Measurements from ENCODE around the gene ITIH4. TPM values are rescaled to one million over a fixed set of nuclear protein-coding genes. Genes with fewer than 3 reads are reported as not detected.
A peak's percentile ranks its signal among the peaks of the same experiment; 100 is the strongest.

Gene ITIH4
- polyA plus RNA-seq, 1 of the 3 experiments (the other 2 are of a cell fraction), result 2.0 TPM

- Histone ChIP-seq H3K27ac (ENCODE audit: low read depth in 2 of 2, low read length in 1 of 2) (peak within 1 kb of the TSS; percentile 31 to 87; a peak in 3 of 4 replicates), H3K9ac (peak within 1 kb of the TSS; percentile 66), H3F3A (replicated peaks; ENCODE audit: insufficient read depth) (no peaks in the 10 kb centered on the region), H3K36me3 (replicated peaks in 1 of 2; ENCODE audit: control insufficient read depth in 1 of 2, insufficient read depth in 2 of 2, low read length in 1 of 2) (peaks cover 11 to 13% of the 10 kb centered on the region in 2 experiments), H4K20me1 (ENCODE audit: insufficient read depth) (no peaks in the 10 kb centered on the region), H3K4me2 (peak within 1 kb of the TSS; percentile 87), H2AFZ (ENCODE audit: low read depth) (peak within 1 kb of the TSS; percentile 95), H3K9me2 (no peaks in the 10 kb centered on the region), H3K4me3 (ENCODE audit: low read depth in 2 of 2, low read length in 1 of 2) (peak within 1 kb of the TSS; percentile 70 to 77), H3K9me3 (no peaks in the 10 kb centered on the region), H3K79me2 (ENCODE audit: insufficient read depth) (peaks cover 29% of the 10 kb centered on the region), H3K4me1 (ENCODE audit: control insufficient read depth in 1 of 2, insufficient read depth in 2 of 2, low read depth in 1 of 2, low read length in 1 of 2) (peaks cover 0 to 13% of the 10 kb centered on the region in 2 experiments; a peak in 2 of 4 replicates), H3K27me3 (ENCODE audit: insufficient read depth) (no peaks in the 10 kb centered on the region)
- ChIA-PET POLR2A (interaction anchor here (0.7 to 1.0 kb wide), 4 partner anchors 9 to 61 kb away, joined by 3 to 6 read pairs (median 6); no protein-coding TSS in a partner anchor), CTCF (no interaction called here)
- peak; percentile 97 for DNase-seq
- no peak for TF ChIP-seq EZH2phosphoT487 (IDR thresholded peaks at IDR 0.05; ENCODE audit: borderline replicate concordance, low read depth)
- peak; percentile 97 for TF ChIP-seq POLR2AphosphoS5 (IDR thresholded peaks at IDR 0.05; ENCODE audit: low read depth, low read length)
- TF ChIP-seq NRF1 (IDR thresholded peaks at IDR 0.05; ENCODE audit: low read depth, low read length), result peak; percentile 80
- peak; percentile 34; the same call in 1 of the 2 replicates for TF ChIP-seq GABPA (IDR thresholded peaks at IDR 0.05; ENCODE audit: low read depth)
- TF ChIP-seq TAF1 (IDR thresholded peaks at IDR 0.05; ENCODE audit: borderline replicate concordance, low read depth, low read length), result peak; percentile 93
- TF ChIP-seq ELF1 (IDR thresholded peaks at IDR 0.05), result peak; percentile 29; the same call in 1 of the 2 replicates
- TF ChIP-seq SIN3A (IDR thresholded peaks at IDR 0.05; ENCODE audit: borderline replicate concordance, low read depth, low read length), result peak; percentile 84; the same call in 1 of the 2 replicates
- TF ChIP-seq RAD21 (IDR thresholded peaks at IDR 0.05; ENCODE audit: low read length), result no peak
- TF ChIP-seq CTCF (IDR thresholded peaks at IDR 0.05), result 0 out of 2 replicates have a peak, but pooled peaks have one; percentile 13
- peak; percentile 71 for TF ChIP-seq REST (IDR thresholded peaks at IDR 0.05; ENCODE audit: low read depth, low read length)
- TF ChIP-seq RFX5 (IDR thresholded peaks at IDR 0.05; ENCODE audit: low read length), result no peak
- no peak for TF ChIP-seq RXRA (IDR thresholded peaks at IDR 0.05; ENCODE audit: borderline replicate concordance, low read depth)
- peak; percentile 13; the same call in 1 of the 2 replicates for TF ChIP-seq YY1 (IDR thresholded peaks at IDR 0.05; ENCODE audit: low read depth)
- peak; percentile 59 for TF ChIP-seq CHD2 (IDR thresholded peaks at IDR 0.05; ENCODE audit: low read length, partially characterized antibody)
- peak; percentile 85 for TF ChIP-seq MXI1 (IDR thresholded peaks at IDR 0.05; ENCODE audit: low read depth, low read length)
- TF ChIP-seq MAX (IDR thresholded peaks at IDR 0.05; ENCODE audit: low read depth), result peak; percentile 81
- WGBS (ENCODE audit: low lambda C conversion rate), result 2% methylated on average over 25 of the region's 67 CpGs
Measured at GRCh38 chr3:52770496-52771333, 59.8 kb downstream of the ITIH4 start, which contains the start of gene NEK4. Gene NEK4, minus strand, starts transcription at chr3:52770940. Its CDS starts 194 bp downstream, at chr3:52770746.

Data from SK-N-SH (cell line).